Smooth muscle cell (in vitro differentiated cells): ENCODE data around the gene TRIAP1. TPM values are rescaled to one million over a fixed set of nuclear protein-coding genes. Genes with fewer than 3 reads are reported as not detected.
A peak's percentile ranks its signal among the peaks of the same experiment; 100 is the strongest.
"Not testable (repeated sequence)": the region's sequence is repeated elsewhere in the genome, so short reads cannot be mapped to it uniquely, and the experiment has no call there.

Experiments
- DNase-seq: peaks from one replicate; lab custom pipeline; 2025; ENCODE audit not compliant: unreplicated experiment; lab: John Stamatoyannopoulos, UW
- H2AFZ ChIP-seq: fragments of 200-600 bp; sonication (generic); 2 replicates; pipeline ENCODE4 v1.6.0; 2016; ENCODE audit warnings: antibody characterized with exemption, low read depth, mild to moderate bottlenecking
- H3F3A ChIP-seq: fragments of 200-600 bp; sonication (generic); 2 replicates; pipeline ENCODE4 v1.6.0; 2017; ENCODE audit warnings: antibody characterized with exemption, low read depth
- H3K27ac ChIP-seq: fragments of 200-600 bp; sonication (generic); 2 replicates; pipeline ENCODE4 v1.5.1; 2016; ENCODE audit warnings: low read depth, mild to moderate bottlenecking
- H3K27me3 ChIP-seq: fragments of 200-600 bp; sonication (generic); 2 replicates; pipeline ENCODE4 v1.6.1; 2016; ENCODE audit warnings: low read depth, mild to moderate bottlenecking
- H3K36me3 ChIP-seq: fragments of 200-600 bp; sonication (generic); 2 replicates; pipeline ENCODE4 v1.5.1; 2016; ENCODE audit warnings: low read depth
- H3K4me1 ChIP-seq: fragments of 200-600 bp; sonication (generic); 2 replicates; pipeline ENCODE4 v1.5.1; 2016; ENCODE audit warnings: low read depth
- H3K4me2 ChIP-seq: fragments of 200-600 bp; sonication (generic); 2 replicates; pipeline ENCODE4 v1.6.0; 2016; ENCODE audit warnings: mild to moderate bottlenecking
- H3K4me3 ChIP-seq: fragments of 200-600 bp; sonication (generic); 2 replicates; pipeline ENCODE4 v1.5.1; 2016; ENCODE audit warnings: mild to moderate bottlenecking
- H3K79me2 ChIP-seq: fragments of 200-600 bp; sonication (generic); 2 replicates; pipeline ENCODE4 v1.6.0; 2016; ENCODE audit warnings: low read depth, mild to moderate bottlenecking
- H3K9ac ChIP-seq: fragments of 200-600 bp; sonication (generic); 2 replicates; pipeline ENCODE4 v1.6.0; 2016; ENCODE audit warnings: low read depth
- H3K9me3 ChIP-seq: fragments of 200-600 bp; sonication (generic); replicated peaks from 2 replicates; pipeline ENCODE4 v1.5.1; 2016; ENCODE audit warnings: low read depth
- H4K20me1 ChIP-seq: fragments of 200-600 bp; sonication (generic); 2 replicates; pipeline ENCODE4 v1.6.0; 2016; ENCODE audit warnings: low read depth
- CTCF ChIP-seq: fragments of 200-600 bp; sonication (generic); IDR thresholded peaks from 2 replicates; pipeline ENCODE4 v1.5.1; 2017; ENCODE audit warnings: borderline replicate concordance, mild to moderate bottlenecking, antibody characterized with exemption; ENCODE audit not compliant: insufficient read depth, poor library complexity, severe bottlenecking
- WGBS: methylation state at CpG from one replicate; pipeline ENCODE4 v1.1.7; 2016; ENCODE audit warnings: low lambda C conversion rate; 5-methylcytosine and 5-hydroxymethylcytosine counted together
- polyA plus RNA-seq: library from polyadenylated mRNA; unstranded; fragments of >200 nt; fragmentation: Nextera tagmentation; extraction: Ambion mirVana; gene quantifications from 2 replicates; pipeline ENCODE4 v1.2.1, GENCODE V29; 2016
- total RNA-seq: library from RNA; depleted of rRNA; stranded (reverse); fragments of >200 nt; gene quantifications from 2 replicates; pipeline ENCODE4 v1.2.3, GENCODE V29; 2014

TRIAP1 gene
- total and polyA plus RNA-seq, 2 experiments from 2014 or later: 47.1 to 67.0 TPM

GRCh38 chr12:120453977-120454376 lies 7.8 kb upstream of the TRIAP1 start:
- Histone ChIP-seq H2AFZ (no peak overlapping the region), H3K27ac (no peak overlapping the region), H3K9me3 (no peaks in the 10 kb centered on the region), H3K4me2 (no peak overlapping the region), H4K20me1 (peaks cover 28% of the 10 kb centered on the region), H3K27me3 (no peaks in the 10 kb centered on the region), H3K4me1 (no peaks in the 10 kb centered on the region), H3K9ac (no peak overlapping the region), H3K36me3 (peaks cover 5% of the 10 kb centered on the region), H3K79me2 (peaks cover 10% of the 10 kb centered on the region), H3F3A (peaks cover 7% of the 10 kb centered on the region), H3K4me3 (no peak overlapping the region)
- DNase-seq: no peak
- 79% methylated on average over 4 of the region's 4 CpGs for WGBS
- peak; percentile 52 for TF ChIP-seq CTCF

GRCh38 chr12:120453060-120453750 lies 7.0 kb upstream of the TRIAP1 start:
- Histone ChIP-seq H3K27me3 (no peaks in the 10 kb centered on the region), H2AFZ (no peak overlapping the region), H3K9ac (no peak overlapping the region), H4K20me1 (peaks cover 23% of the 10 kb centered on the region), H3K4me3 (no peak overlapping the region), H3K36me3 (peaks cover under 1% of the 10 kb centered on the region), H3K27ac (no peak overlapping the region), H3K9me3 (no peaks in the 10 kb centered on the region), H3K4me1 (no peaks in the 10 kb centered on the region), H3F3A (peaks cover 7% of the 10 kb centered on the region), H3K4me2 (no peak overlapping the region), H3K79me2 (peaks cover 17% of the 10 kb centered on the region)
- DNase-seq: no peak
- TF ChIP-seq CTCF: no peak
- 96% methylated on average over 3 of the region's 3 CpGs for WGBS

- DNase-seq, H3K27me3 ChIP-seq, H2AFZ ChIP-seq, H3K9me3 ChIP-seq, H3K4me3 ChIP-seq, H3K27ac ChIP-seq, H3K9ac ChIP-seq, H3K4me2 ChIP-seq, H3F3A ChIP-seq, H3K4me1 ChIP-seq, H3K36me3 ChIP-seq: not testable (repeated sequence)
- Histone ChIP-seq H4K20me1 (peaks cover 22% of the 10 kb centered on the region), H3K79me2 (peaks cover 24% of the 10 kb centered on the region)
- 94% methylated on average over 5 of the region's 5 CpGs for WGBS
Measured at GRCh38 chr12:120452524-120452923, 6.3 kb upstream of the TRIAP1 start.

- H3F3A ChIP-seq: peaks cover 7% of the 10 kb centered on the region
- no peaks in the 10 kb centered on the region for H3K27me3 ChIP-seq
- no peak overlapping the region for H3K27ac ChIP-seq
- H3K4me1 ChIP-seq: peaks cover 9% of the 10 kb centered on the region
- no peaks in the 10 kb centered on the region for H3K36me3 ChIP-seq
- no peak overlapping the region for H3K9ac ChIP-seq
- 97% methylated on average over 4 of the region's 4 CpGs for WGBS
- no peak overlapping the region for H2AFZ ChIP-seq
- H4K20me1 ChIP-seq: peaks cover 8% of the 10 kb centered on the region
- no peaks in the 10 kb centered on the region for H3K9me3 ChIP-seq
- peak overlapping the region; percentile 80 for H3K4me3 ChIP-seq
- TF ChIP-seq CTCF: no peak
- H3K4me2 ChIP-seq: no peak overlapping the region
- peaks cover 58% of the 10 kb centered on the region for H3K79me2 ChIP-seq
- no peak for DNase-seq
Measured at GRCh38 chr12:120447992-120448391, 1.8 kb upstream of the TRIAP1 start.

- not testable (repeated sequence) for H3K9me3 ChIP-seq, H4K20me1 ChIP-seq, H3F3A ChIP-seq, H3K4me1 ChIP-seq, DNase-seq, H3K36me3 ChIP-seq, H3K27me3 ChIP-seq
- Histone ChIP-seq H3K27ac (peak overlapping the region; percentile 89), H3K4me3 (peak overlapping the region; percentile 80), H3K4me2 (peak overlapping the region; percentile 94), H3K9ac (peak overlapping the region; percentile 90), H3K79me2 (peaks cover 62% of the 10 kb centered on the region), H2AFZ (peak overlapping the region; percentile 76)
- WGBS: 15% methylated on average over 17 of the region's 17 CpGs
Measured at GRCh38 chr12:120446844-120447178, 627 bp upstream of the TRIAP1 start.
